HL-60 (cell line): ENCODE data around the gene GPD1L.

Source experiments
- GABPA ChIP-seq: IDR thresholded peaks from 2 replicates; pipeline ENCODE4 v1.6.1; 2012; ENCODE audit warnings: low read depth
- POLR2AphosphoS5 ChIP-seq: IDR thresholded peaks from 2 replicates; pipeline ENCODE4 v1.6.1; 2012; ENCODE audit warnings: low read depth
- SPI1 ChIP-seq: IDR thresholded peaks from 2 replicates; pipeline ENCODE4 v1.6.1; 2012; ENCODE audit warnings: low read depth, mild to moderate bottlenecking, borderline replicate concordance
- TF ChIP-seq, protein P1 (sequence below): IDR thresholded peaks from one replicate; pipeline ENCODE4 v1.5.1; 2011; ENCODE audit warnings: low read length, control low read depth, inconsistent platforms; ENCODE audit not compliant: insufficient read depth
- TF ChIP-seq, protein P2 (sequence below): IDR thresholded peaks from 2 replicates; pipeline ENCODE4 v1.6.1; 2012; ENCODE audit warnings: low read depth; ENCODE audit not compliant: insufficient replicate concordance

DNA sequence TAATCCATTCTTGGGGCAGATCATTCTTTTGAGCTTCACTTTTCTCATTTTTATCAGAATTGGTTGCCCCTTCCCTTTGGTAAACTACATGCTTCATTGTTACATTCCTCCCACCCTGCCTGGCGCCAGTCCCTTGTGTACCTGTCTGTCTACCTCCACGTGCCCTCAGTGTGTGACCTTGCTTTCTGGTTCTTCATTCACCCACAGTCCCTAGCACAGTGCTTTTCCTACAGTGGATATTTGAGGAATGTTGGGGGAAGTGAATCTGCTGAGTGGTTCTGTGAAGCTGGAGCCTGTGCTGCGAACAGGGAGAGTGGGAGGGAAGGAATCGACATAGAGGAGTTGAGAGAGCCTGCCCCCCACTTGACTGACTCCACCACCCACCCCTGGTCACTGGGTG, 23.4 kb downstream of the GPD1L start:
- TF ChIP-seq, protein P1, sequence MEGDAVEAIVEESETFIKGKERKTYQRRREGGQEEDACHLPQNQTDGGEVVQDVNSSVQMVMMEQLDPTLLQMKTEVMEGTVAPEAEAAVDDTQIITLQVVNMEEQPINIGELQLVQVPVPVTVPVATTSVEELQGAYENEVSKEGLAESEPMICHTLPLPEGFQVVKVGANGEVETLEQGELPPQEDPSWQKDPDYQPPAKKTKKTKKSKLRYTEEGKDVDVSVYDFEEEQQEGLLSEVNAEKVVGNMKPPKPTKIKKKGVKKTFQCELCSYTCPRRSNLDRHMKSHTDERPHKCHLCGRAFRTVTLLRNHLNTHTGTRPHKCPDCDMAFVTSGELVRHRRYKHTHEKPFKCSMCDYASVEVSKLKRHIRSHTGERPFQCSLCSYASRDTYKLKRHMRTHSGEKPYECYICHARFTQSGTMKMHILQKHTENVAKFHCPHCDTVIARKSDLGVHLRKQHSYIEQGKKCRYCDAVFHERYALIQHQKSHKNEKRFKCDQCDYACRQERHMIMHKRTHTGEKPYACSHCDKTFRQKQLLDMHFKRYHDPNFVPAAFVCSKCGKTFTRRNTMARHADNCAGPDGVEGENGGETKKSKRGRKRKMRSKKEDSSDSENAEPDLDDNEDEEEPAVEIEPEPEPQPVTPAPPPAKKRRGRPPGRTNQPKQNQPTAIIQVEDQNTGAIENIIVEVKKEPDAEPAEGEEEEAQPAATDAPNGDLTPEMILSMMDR: no peak
- TF ChIP-seq, protein P2, sequence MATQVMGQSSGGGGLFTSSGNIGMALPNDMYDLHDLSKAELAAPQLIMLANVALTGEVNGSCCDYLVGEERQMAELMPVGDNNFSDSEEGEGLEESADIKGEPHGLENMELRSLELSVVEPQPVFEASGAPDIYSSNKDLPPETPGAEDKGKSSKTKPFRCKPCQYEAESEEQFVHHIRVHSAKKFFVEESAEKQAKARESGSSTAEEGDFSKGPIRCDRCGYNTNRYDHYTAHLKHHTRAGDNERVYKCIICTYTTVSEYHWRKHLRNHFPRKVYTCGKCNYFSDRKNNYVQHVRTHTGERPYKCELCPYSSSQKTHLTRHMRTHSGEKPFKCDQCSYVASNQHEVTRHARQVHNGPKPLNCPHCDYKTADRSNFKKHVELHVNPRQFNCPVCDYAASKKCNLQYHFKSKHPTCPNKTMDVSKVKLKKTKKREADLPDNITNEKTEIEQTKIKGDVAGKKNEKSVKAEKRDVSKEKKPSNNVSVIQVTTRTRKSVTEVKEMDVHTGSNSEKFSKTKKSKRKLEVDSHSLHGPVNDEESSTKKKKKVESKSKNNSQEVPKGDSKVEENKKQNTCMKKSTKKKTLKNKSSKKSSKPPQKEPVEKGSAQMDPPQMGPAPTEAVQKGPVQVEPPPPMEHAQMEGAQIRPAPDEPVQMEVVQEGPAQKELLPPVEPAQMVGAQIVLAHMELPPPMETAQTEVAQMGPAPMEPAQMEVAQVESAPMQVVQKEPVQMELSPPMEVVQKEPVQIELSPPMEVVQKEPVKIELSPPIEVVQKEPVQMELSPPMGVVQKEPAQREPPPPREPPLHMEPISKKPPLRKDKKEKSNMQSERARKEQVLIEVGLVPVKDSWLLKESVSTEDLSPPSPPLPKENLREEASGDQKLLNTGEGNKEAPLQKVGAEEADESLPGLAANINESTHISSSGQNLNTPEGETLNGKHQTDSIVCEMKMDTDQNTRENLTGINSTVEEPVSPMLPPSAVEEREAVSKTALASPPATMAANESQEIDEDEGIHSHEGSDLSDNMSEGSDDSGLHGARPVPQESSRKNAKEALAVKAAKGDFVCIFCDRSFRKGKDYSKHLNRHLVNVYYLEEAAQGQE: no peak
- TF ChIP-seq POLR2AphosphoS5: no peak
- TF ChIP-seq GABPA: no peak
- no peak for TF ChIP-seq SPI1
